Urothelium cell line (cell line): Measurements from ENCODE around the gene ZFP82.

Source experiments
- DNase-seq: peaks from one replicate; pipeline ENCODE4 v3.0.0; 2011; ENCODE audit warnings: low spot score, mixed read lengths
- FAIRE-seq: peaks from 2 replicates; lab custom pipeline; 2011; peaks lifted over from hg19 to GRCh38; lab: Jason Lieb, UNC

ZFP82 gene

DNA sequence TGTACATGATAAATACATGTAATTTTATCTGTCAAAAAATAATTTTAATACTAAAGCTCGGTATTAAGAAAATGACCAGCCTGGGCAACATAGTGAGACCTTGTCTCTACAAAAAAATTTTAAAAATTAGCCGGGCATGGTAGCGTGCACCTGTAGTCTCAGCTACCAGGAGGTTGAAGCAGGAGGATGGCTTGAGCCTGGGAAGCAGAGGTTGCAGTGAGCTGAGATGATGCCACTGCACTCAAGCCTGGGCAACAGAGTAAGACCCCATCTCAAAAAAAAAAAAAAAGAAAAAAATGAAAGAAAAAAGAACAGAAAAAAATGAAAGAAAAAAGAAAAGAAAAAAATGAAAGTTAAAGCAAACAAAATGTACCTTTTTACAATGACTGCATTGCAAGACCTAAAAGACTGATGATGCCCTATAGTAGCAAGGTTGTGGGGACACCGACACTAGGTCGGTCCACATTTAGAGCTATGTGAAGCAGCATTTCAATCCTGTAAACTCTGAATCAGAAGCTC lies 44.7 kb downstream of the ZFP82 start:
- no peak for FAIRE-seq
- no peak for DNase-seq

- DNase-seq (no peak), FAIRE-seq (no peak)
Observed at GRCh38 chr19:36371886-36372285, 46.6 kb downstream of the ZFP82 start.

- DNase-seq (no peak), FAIRE-seq (no peak)
Observed at GRCh38 chr19:36363845-36364244, 54.6 kb downstream of the ZFP82 start.
